GM21619 (cell line): Measurements from ENCODE around the gene NOL7.

Experiments used
- ATAC-seq: cut with Tn5 transposase; IDR thresholded peaks from one replicate; pipeline ENCODE4 v1.9.1; 2021; ENCODE audit not compliant: unreplicated experiment

Gene NOL7

GRCh38 chr6:13649393-13649792, 34.3 kb downstream of the NOL7 start:
- no peak for ATAC-seq

- ATAC-seq, result no peak
Measured at GRCh38 chr6:13653296-13653695, 38.2 kb downstream of the NOL7 start.

GRCh38 chr6:13654496-13654895, 39.4 kb downstream of the NOL7 start:
- no peak for ATAC-seq

- no peak for ATAC-seq
Measured at GRCh38 chr6:13655700-13656099, 40.6 kb downstream of the NOL7 start.

- ATAC-seq, result no peak
Measured at GRCh38 chr6:13660273-13660672, 45.1 kb downstream of the NOL7 start.

GRCh38 chr6:13660893-13661292, 45.8 kb downstream of the NOL7 start:
- no peak for ATAC-seq

GRCh38 chr6:13661647-13662046, 46.5 kb downstream of the NOL7 start:
- no peak for ATAC-seq

GRCh38 chr6:13662651-13663334, 47.7 kb downstream of the NOL7 start:
- ATAC-seq, result no peak

GRCh38 chr6:13663986-13664385, 48.9 kb downstream of the NOL7 start:
- ATAC-seq, result no peak

- no peak for ATAC-seq
Measured at GRCh38 chr6:13664703-13665352, 49.7 kb downstream of the NOL7 start.

GRCh38 chr6:13666194-13667105, 51.3 kb downstream of the NOL7 start:
- no peak for ATAC-seq

GRCh38 chr6:13667655-13668054, 52.5 kb downstream of the NOL7 start:
- ATAC-seq, result no peak

GRCh38 chr6:13668291-13668928, 53.3 kb downstream of the NOL7 start:
- peak; percentile 52 for ATAC-seq

- no peak for ATAC-seq
Measured at GRCh38 chr6:13669476-13669875, 54.3 kb downstream of the NOL7 start.
